Left kidney (tissue), 8 donors: ENCODE results near the gene PIK3R6. TPM values are rescaled to one million over a fixed set of nuclear protein-coding genes. Genes with fewer than 3 reads are reported as not detected.
A peak's percentile ranks its signal among the peaks of the same experiment; 100 is the strongest.

Source experiments
- DNase-seq: peaks from one replicate; pipeline ENCODE4 v3.0.0-alpha.2; 2013
- long read RNA-seq, 8 donors: transcript quantifications; one replicate each; lab custom pipeline, GENCODE V29; 2026
- polyA plus RNA-seq: library from polyadenylated mRNA; unstranded; fragments of 120-200 nt; gene quantifications from one replicate; pipeline ENCODE4 v1.2.1, GENCODE V29; 2013; ENCODE audit not compliant: insufficient read length

The PIK3R6 gene
- polyA plus RNA-seq, result 0.85 TPM
- long read RNA-seq, donor 1, partial matches to known transcripts, result 0 of 1 reads
- long read RNA-seq, donor 1, other reads (novel, unspliced or antisense), result 0 of 1 reads
- long read RNA-seq, donor 2, result 0 reads
- long read RNA-seq, donor 3, partial matches to known transcripts, result 0 of 1 reads
- long read RNA-seq, donor 3, other reads (novel, unspliced or antisense), result 0 of 1 reads
- long read RNA-seq, donor 4, result 0 reads
- long read RNA-seq, donor 5, result 0 reads
- long read RNA-seq, donor 6, result 0 reads
- long read RNA-seq, donor 7, result 0 reads
- long read RNA-seq, donor 8, result 0 reads

- DNase-seq, result no peak
These were observed at the start of gene PIK3R6 for GRCh38 chr17:8867361-8867981. TSS of gene PIK3R6 (minus strand) at chr17:8867674. CDS start at chr17:8849794, 17,880 bp downstream.

GRCh38 chr17:8916466-8916865, 49.0 kb upstream of the PIK3R6 start:
- no peak for DNase-seq

GRCh38 chr17:8914554-8914953, 47.1 kb upstream of the PIK3R6 start:
- DNase-seq, result no peak

GRCh38 chr17:8913879-8914278, 46.4 kb upstream of the PIK3R6 start:
- no peak for DNase-seq

- no peak for DNase-seq
These were observed 45.6 kb upstream of the PIK3R6 start for GRCh38 chr17:8913091-8913490.

GRCh38 chr17:8912084-8912981, 44.9 kb upstream of the PIK3R6 start:
- DNase-seq, result no peak

GRCh38 chr17:8910969-8911604, 43.6 kb upstream of the PIK3R6 start:
- no peak for DNase-seq

GRCh38 chr17:8909586-8910270, 42.3 kb upstream of the PIK3R6 start:
- no peak for DNase-seq

GRCh38 chr17:8905331-8905730, 37.9 kb upstream of the PIK3R6 start:
- DNase-seq, result no peak

GRCh38 chr17:8904686-8905085, 37.2 kb upstream of the PIK3R6 start:
- DNase-seq, result no peak

GRCh38 chr17:8904201-8904600, 36.7 kb upstream of the PIK3R6 start:
- no peak for DNase-seq

- no peak for DNase-seq
These were observed 33.4 kb upstream of the PIK3R6 start for GRCh38 chr17:8900626-8901585.

GRCh38 chr17:8900207-8900606, 32.7 kb upstream of the PIK3R6 start:
- DNase-seq, result no peak

GRCh38 chr17:8898636-8899035, 31.2 kb upstream of the PIK3R6 start:
- no peak for DNase-seq

GRCh38 chr17:8898126-8898525, 30.7 kb upstream of the PIK3R6 start:
- DNase-seq, result no peak

GRCh38 chr17:8896641-8897635, 29.5 kb upstream of the PIK3R6 start:
- no peak for DNase-seq

GRCh38 chr17:8896087-8896486, 28.6 kb upstream of the PIK3R6 start:
- no peak for DNase-seq

- DNase-seq, result peak; percentile 65
These were observed 27.5 kb upstream of the PIK3R6 start for GRCh38 chr17:8894673-8895578.
